ENCODE data around the gene ECPAS.

ECPAS gene

GRCh38 chr9:111433082-111433481, 51.1 kb downstream of the ECPAS start:
- TF ChIP-seq POLR2AphosphoS5 (IDR thresholded peaks at IDR 0.05; ENCODE audit: low read depth, low read length) (no peak), FOXP2 (optimal IDR thresholded peaks at IDR 0.05; ENCODE audit: borderline replicate concordance, extremely low read depth, extremely low read length, insufficient read depth) (no peak), TAF1 (IDR thresholded peaks at IDR 0.05; ENCODE audit: borderline replicate concordance, insufficient read depth, low read length) (no peak), SIN3A (IDR thresholded peaks at IDR 0.05; ENCODE audit: borderline replicate concordance, insufficient read depth, low read length) (no peak), REST (IDR thresholded peaks at IDR 0.05; ENCODE audit: insufficient read depth in 1 of 2, low read depth in 2 of 2, low read length in 2 of 2) (no peak)

GRCh38 chr9:111431684-111432083, 52.5 kb downstream of the ECPAS start:
- TF ChIP-seq SIN3A (IDR thresholded peaks at IDR 0.05; ENCODE audit: borderline replicate concordance, insufficient read depth, low read length), result no peak

- TF ChIP-seq POLR2AphosphoS5 (IDR thresholded peaks at IDR 0.05; ENCODE audit: low read depth, low read length), result no peak
- no peak for TF ChIP-seq FOXP2 (optimal IDR thresholded peaks at IDR 0.05; ENCODE audit: borderline replicate concordance, extremely low read depth, extremely low read length, insufficient read depth)
- TF ChIP-seq TAF1 (IDR thresholded peaks at IDR 0.05; ENCODE audit: borderline replicate concordance, insufficient read depth, low read length), result no peak
- TF ChIP-seq SIN3A (IDR thresholded peaks at IDR 0.05; ENCODE audit: borderline replicate concordance, insufficient read depth, low read length), result no peak
- no peak for TF ChIP-seq REST (IDR thresholded peaks at IDR 0.05; ENCODE audit: insufficient read depth in 1 of 2, low read depth in 2 of 2, low read length in 2 of 2)
Measured at GRCh38 chr9:111429175-111429574, 55.0 kb downstream of the ECPAS start.

- no peak for TF ChIP-seq TAF1 (IDR thresholded peaks at IDR 0.05; ENCODE audit: borderline replicate concordance, insufficient read depth, low read length)
- TF ChIP-seq POLR2AphosphoS5 (IDR thresholded peaks at IDR 0.05; ENCODE audit: low read depth, low read length), result no peak
- no peak for TF ChIP-seq FOXP2 (optimal IDR thresholded peaks at IDR 0.05; ENCODE audit: borderline replicate concordance, extremely low read depth, extremely low read length, insufficient read depth)
- no peak for TF ChIP-seq REST (IDR thresholded peaks at IDR 0.05; ENCODE audit: insufficient read depth in 1 of 2, low read depth in 2 of 2, low read length in 2 of 2)
- TF ChIP-seq SIN3A (IDR thresholded peaks at IDR 0.05; ENCODE audit: borderline replicate concordance, insufficient read depth, low read length), result no peak
Measured at GRCh38 chr9:111427186-111427585, 57.0 kb downstream of the ECPAS start.

GRCh38 chr9:111423389-111423788, 60.8 kb downstream of the ECPAS start:
- TF ChIP-seq REST (IDR thresholded peaks at IDR 0.05; ENCODE audit: insufficient read depth in 1 of 2, low read depth in 2 of 2, low read length in 2 of 2), result no peak
- no peak for TF ChIP-seq FOXP2 (optimal IDR thresholded peaks at IDR 0.05; ENCODE audit: borderline replicate concordance, extremely low read depth, extremely low read length, insufficient read depth)
- TF ChIP-seq POLR2AphosphoS5 (IDR thresholded peaks at IDR 0.05; ENCODE audit: low read depth, low read length), result no peak
- no peak for TF ChIP-seq TAF1 (IDR thresholded peaks at IDR 0.05; ENCODE audit: borderline replicate concordance, insufficient read depth, low read length)
- TF ChIP-seq SIN3A (IDR thresholded peaks at IDR 0.05; ENCODE audit: borderline replicate concordance, insufficient read depth, low read length), result no peak
